NCI-H1694 (cell line): ENCODE results near the gene MED9.
"Not testable (repeated sequence)": the region's sequence is repeated elsewhere in the genome, so short reads cannot be mapped to it uniquely, and the experiment has no call there.

Experiments used
- DNase-seq: peaks from one replicate; lab custom pipeline; 2025; lab: John Stamatoyannopoulos, UW

MED9 gene, protein sequence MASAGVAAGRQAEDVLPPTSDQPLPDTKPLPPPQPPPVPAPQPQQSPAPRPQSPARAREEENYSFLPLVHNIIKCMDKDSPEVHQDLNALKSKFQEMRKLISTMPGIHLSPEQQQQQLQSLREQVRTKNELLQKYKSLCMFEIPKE

DNA sequence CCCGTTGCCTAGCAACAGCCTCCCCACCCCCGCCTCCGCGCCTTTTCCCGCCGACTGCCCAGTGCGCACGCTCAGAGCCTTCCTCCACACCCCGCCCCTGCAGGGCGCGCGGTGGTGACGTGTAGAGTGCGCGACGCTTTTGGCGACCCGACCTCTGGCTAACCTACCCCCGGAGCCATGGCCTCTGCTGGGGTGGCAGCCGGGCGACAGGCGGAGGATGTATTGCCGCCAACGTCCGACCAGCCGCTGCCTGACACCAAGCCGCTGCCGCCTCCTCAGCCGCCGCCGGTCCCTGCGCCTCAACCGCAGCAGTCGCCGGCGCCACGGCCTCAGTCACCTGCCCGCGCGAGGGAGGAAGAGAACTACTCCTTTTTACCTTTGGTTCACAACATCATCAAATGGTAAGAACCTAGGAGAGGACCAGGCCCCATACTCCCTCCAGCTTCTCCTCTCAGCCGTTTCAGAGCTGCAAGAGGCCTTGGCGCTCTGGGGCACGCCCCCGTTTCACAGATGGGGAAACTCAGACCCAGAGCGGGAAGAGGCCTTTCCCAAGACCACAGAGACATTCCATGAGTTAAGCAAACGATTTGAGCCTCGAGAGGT is at the start of gene MED9:
TSS of gene MED9 (plus strand) at position 136 of the 603 bp plus-strand sequence. CDS start at position 178, 42 bp downstream.
- peak; percentile 86 for DNase-seq

DNA sequence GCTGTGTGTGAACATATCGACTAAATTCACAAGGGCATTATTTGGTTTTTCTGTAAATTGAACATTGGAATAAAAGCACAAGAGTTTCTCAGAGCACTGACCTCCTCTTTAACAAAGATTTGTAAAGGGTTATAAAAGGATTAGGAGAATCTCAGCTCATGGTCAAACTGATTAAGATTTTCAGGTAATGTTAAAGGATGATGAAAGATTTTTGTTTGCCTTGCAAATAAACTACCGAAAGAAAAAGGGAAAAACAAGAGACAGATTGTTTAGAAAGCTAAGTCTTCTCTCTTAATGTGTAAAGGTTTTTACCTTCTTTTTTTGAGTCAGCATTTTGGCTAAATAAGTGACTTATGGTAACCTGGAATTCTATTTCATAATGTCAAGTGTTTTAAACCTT is 47.6 kb upstream of the MED9 start:
- DNase-seq, result no peak

DNA sequence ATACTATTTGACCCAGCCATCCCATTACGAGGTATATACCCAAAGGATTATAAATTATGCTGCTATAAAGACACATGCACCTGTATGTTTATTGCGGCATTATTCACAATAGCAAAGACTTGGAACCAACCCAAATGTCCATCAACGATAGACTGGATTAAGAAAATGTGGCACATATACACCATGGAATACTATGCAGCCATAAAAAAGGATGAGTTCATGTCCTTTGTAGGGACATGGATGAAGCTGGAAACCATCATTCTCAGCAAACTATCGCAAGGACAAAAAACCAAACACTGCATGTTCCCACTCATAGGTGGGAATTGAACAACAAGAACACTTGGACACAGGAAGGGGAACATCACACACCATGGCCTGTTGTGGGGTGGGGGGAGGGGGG is 45.9 kb upstream of the MED9 start:
- not testable (repeated sequence) for DNase-seq

DNA sequence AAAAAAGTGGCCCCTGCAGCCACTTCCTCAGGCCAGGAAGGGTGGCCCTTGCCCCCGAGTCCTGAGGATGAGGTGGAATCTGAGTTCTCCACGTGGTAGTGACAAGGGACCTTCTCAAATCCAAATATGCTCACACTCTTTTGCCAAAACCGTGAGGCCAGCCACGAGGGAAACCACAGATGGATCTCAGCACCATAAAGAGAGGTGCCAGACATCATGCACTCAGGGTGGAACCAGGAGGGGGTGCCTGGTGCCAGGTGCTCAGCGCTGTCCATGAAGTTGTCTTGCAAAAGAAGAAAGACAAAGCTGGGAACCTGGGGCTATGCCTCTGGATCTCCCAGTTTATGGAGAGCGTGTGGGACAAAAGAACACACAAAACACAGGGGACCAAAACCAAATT is 45.2 kb upstream of the MED9 start:
- no peak for DNase-seq

DNA sequence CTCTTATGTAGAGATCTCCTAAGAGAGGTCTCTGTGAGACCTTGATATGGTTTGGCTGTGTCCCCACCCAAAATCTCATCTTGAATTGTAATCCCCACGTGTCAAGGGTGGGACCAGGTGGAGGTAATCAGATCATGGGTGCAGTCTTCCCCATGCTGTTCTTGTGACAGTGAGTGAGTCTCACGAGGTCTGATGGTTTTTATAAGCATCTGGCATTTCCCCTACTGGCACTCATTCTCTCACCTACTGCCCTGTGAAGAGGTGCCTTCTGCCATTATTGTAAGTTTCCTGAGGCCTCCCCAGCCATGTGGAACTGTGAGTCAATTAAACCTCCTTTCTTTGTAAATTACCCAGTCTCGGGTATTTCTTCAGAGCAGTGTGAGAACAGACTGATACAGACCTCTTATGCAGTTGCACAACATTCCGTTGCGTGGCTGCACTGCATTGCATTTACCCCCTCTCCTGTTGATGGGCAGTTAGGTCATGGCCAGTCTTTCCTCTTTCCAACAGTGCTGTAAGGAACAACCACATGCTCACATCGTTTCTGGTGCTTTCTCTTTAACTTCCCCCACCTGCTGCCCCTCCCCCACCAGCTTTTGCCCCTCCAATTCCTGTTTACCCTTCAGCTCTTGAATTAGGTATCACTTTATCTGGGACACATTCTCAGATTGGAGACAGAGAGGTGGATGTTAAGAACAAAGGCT is 43.6 kb upstream of the MED9 start:
- no peak for DNase-seq

DNA sequence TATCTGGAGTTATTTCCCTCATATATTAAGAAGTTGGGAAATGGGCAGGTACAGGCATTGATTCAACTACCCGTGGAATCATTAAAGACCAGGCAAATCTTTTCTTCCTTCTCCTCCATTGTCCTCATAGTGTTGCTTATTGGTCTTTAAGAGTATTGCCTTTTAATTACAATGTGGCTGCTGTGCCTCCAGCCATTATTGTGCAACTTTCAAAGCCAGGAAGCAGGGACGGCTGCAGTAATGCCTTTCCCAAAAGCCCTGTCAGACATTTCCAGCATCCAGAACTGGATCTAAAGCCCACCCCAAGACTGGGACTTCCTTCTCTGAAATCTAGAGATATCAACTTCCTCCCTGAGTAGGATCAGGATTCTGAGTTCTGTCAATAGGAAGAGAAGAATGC is 42.3 kb upstream of the MED9 start:
- DNase-seq, result no peak

DNA sequence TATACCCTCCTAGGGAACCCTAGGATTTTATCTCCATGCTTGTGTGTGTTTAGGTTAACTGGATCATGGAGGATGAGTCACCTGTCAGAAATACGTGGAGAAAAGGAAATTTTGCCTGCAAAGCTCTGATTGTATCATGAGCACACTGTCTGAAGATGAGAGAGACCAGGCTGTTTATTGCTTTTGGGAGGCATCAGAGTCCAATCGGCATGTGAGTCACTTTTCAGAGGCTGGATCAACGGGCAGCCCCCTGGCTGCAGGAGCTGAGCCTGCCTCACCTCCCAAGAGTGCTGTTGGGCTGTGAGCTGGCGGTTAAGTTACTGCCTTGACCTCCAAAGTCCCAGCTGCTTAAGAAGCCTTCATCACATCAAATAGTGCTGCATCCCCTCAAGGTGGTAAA is 41.5 kb upstream of the MED9 start:
- no peak for DNase-seq

DNA sequence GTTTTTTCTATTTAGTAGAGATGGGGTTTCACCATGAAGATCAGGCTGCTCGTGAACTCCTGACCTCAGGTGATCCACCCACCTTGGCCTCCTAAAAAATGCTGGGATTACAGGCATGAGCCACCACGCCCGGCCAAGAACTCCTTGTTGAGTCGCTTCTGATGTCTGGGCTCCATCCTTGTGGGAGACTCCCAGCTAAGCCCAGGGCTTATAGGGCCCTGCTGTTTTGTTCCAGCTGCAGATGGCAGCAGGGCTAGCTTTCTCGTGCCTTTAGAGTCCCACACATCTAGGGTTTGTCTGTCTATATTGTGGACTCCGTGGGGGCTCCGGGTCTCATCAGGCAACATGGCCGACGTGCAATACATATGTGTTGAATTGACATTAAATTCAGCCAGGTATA is 39.3 kb upstream of the MED9 start:
- no peak for DNase-seq

DNA sequence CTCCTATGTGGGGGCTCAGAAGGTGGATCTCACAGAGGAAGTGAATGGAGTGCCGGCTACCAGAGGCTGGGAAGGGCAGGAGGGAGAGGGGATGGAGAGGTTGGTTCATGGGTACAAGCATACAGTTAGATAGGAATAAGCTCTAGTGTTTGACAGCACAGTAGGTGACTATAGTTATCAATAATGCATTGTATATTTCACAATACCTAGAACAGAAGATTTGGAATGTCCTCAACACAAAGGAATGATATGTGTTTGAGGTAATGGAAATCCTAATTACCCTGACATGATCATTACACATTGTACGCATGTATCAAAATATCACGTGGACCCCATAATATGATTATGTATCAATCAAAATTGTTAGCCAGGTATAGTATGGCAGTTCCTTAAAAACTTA is 38.9 kb upstream of the MED9 start:
- no peak for DNase-seq

DNA sequence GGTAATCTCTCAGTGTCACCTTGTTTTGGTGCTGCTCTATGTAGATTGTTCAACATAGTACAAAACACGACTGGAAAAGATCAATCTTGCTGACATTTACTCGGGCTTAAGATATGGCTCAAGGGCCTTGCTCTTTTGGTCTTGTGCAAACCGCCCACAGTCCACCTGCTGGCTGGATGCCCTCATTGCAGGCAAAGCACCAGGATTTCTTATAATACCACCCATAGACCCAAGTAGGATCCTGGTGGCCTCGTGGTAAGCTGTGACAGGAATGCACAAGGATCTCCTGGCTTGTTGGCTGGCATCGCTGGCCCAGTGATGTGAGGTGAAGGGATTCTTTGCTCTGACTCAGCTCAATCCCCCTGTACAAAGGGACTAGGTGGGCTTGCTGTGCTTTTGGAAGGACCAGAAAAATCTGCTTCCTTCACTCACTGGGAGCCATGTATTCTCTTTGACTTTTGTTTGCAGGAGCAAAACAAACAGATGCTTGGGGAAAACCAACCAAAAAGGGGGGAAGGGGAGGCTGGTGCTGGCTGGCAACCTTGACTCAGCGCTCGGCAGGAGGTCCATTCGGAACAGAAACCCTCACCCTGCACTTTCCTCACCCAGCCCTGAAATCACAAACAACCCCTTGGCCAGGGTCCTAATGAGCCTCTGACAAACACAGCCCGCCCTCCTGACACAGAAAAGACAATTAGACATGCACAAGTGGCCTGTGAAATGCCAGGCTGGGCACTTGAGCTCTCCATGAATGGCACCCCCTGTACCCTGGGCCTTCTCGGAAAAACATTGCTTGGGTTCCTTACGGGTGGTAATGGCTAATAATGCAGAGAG is 36.6 kb upstream of the MED9 start:
- peak; percentile 97 for DNase-seq

DNA sequence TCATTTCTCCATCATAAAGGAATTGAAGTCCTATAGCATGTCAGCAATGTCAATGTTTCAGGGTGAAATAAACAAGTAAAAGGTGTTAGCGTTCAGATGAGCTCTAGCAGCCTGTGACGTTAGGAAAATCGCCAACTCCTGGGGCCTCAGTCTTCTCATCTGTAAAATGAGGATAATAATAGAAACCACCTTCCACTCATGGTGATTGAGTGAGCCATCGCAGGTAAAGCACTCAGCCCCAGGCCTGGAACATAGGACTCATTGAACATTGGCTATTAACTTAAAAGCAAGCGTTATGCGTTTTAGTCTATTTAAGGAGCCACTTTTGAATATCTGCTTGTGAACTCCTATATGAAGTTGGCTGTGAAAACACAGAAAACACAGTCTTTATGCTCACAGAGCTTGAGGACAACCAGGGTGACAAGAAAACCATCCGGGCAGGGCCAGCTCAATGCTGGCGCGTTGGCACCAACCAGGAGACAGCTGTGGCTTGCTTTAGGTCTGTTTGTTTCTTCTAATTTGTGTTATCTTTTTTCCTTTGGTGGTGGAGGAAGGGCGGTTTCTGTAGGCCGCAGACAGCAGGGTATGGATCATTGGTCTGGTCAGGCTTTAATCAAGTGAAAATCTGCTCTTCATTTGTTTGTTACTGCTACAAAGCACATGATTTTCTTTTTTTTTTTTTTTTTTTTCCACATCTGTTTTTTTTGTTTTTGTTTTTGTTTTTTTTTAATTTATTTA is 35.7 kb upstream of the MED9 start:
- peak; percentile 81 for DNase-seq

DNA sequence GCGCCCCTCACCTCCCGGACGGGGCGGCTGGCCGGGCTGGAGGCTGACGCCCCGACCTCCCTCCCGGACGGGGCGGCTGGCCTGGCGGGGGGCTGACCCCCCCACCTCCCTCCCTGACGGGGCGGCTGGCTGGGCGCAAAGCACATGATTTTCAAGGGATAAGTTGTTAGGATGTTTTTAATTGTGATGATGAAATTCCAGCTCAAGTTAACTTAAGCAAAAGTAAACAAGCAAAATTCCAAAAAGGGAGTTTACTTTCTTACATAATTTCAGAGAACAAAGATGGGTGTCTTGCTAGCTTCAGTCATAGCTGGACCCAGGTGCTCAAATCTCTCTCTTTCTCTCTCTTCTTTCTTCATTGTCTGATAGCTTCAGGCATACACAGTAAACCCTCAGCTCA is 33.6 kb upstream of the MED9 start:
- DNase-seq, result no peak

DNA sequence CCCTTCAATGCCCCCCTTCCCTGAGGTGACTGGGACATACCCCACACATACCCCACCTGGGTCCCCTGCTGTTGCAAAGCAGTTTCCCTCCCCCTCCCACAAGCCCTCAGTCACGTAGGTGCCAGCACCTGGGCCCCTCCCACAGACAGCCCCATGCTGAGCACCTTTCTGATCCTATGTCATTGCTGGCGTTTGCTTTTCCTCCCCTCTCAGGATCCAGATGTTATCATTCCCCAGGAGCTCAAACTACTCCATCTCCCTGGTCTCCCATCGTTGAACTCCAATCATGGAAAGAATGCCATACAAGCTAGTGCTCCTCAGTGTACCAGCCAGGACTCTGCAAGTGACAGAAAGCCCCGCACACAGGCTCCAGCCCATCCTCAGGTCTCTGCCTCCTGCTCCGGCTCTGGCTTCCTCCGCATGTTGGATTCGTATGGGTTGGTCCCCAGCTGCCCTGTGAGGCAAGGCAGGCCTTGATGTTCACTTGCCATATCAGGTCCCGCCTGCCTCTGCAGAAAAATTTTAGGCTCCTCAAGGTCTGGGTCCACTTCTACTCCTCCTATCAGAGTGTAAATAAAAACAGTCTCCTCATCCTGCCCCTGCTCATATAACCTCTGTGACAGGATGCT is 31.4 kb upstream of the MED9 start:
- DNase-seq, result no peak

DNA sequence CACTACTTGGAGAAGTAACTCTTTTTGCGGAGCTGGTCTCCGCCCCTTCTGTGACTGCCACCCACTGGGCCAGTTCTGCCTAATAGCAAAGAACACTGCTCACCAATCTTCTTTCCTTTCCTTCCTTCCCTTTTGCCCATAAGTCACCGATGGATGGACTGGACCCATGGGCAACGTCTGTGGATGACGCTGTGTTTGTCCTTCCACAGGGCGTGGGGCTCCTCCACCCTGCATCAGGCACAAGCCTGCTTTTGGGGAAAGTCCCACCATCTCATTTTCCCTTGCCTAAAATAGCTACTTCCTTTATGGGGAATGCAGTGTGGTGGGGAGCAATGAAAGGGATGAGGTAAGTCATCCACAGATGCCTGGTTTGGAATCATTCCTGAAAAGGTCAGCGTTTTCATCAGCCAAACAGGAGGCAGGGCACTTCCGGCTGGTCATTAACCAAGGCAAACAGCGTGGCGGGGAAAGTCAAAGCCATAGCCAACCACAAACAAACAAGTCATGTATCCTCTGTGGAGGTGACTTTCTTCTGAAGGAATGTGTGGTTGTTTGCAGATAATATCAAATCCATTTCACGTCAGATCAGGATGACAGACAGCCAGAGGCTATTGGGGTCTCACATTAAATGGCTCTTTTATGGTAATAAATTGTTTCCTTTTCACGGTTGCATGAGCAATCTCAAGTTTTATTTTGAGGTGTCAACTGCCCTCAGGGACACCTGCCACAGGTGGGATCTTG is 30.7 kb upstream of the MED9 start:
- DNase-seq, result no peak

DNA sequence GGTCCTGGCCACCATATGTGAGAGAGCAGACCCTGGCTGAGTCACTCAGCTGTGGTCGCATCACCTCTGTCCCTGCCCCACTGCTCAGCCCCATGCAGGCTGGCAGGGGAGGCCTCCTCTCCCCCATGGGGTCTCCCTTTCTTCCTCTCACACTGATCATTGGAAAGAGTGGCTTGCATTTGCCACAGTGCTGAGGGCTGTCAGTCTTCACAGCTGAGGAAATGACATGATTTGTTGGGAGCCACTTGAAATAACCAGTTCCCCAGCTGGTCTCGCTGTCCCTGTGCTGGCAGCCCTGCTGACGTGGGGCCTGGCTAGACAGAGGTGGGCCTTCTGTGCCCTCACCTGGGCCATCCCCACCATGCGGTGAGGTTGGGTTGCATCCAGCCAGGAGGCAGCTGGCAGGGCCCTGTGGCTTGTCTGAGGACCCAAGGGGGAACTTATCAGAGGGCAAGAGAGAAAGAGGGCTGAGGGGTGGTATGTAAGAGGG is 30.1 kb upstream of the MED9 start:
- no peak for DNase-seq

DNA sequence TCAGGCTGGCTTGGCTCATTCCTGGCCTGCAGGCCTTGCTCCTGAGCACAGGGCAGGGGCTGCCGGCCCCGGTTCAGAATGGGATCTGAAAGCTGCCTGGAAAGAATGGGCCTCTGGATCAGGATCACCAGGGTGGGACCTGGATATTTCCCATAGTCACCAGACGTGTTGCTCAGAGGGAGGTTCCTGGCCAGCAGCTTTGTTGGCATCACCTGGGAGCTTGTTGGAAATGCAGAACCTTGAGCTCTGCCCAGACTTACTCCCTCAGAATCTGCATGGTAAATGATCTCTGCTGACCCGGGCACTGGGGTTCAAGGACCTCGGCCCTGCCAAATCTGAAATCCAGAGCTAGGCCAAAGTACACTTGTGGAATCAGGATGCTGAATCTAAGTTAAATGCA is 29.5 kb upstream of the MED9 start:
- no peak for DNase-seq

DNA sequence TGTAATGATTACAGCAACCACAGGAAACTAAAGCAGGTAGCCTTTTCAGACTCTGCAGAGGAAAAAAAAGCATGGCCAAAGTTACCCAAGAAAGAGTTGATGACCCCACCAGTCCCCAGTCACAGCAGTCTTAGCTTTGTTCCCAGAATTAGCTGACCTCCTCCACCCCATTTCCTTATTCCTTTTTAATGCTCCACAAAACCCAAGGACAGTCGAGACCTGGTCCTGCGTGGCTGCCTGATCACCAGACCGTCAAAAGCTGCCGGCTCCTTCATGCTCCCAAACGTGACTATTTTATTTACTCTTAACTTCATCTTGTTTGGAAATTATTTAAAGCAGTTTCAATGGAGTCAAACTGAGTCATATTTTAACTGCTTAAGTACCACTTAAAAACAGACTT is 28.7 kb upstream of the MED9 start:
- no peak for DNase-seq

DNA sequence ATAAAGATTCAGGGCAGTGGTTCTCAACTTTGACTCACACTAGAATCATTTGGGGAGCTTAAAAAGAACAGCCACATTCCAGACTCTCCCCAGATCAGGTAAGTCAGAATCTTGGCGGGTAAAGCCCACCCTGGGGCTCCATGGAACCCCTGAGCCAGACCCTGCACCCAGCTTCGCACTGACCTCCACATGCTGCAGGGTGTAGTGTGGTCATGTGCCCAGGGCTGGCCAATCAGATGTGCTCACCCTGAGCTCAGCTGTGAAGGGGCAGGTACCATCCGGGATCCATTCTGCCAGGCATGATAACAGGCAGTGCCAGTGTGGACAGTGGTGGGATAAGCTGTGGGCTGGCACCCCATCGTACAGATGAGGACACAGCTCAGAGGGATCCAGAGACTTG is 28.1 kb upstream of the MED9 start:
- no peak for DNase-seq

DNA sequence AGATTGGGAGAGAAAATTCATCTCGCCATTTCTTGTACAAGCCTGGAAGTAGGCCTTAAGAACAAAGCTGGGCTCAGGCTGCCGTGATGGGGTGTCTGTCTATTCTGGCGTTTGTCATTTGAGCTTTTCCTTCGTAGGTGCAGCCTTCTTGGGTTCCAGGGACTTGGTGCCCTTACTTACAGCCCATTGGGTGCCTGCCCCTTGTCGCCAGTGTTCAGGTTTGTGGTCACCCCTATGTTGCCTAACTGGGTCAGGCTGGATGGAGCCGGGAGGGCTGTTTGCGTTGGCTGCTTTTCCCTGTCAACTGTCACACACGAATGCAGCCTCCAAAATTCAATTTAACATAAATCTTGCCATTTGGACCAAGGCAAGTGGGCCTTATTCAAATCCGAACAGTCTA is 23.7 kb upstream of the MED9 start:
- no peak for DNase-seq

DNA sequence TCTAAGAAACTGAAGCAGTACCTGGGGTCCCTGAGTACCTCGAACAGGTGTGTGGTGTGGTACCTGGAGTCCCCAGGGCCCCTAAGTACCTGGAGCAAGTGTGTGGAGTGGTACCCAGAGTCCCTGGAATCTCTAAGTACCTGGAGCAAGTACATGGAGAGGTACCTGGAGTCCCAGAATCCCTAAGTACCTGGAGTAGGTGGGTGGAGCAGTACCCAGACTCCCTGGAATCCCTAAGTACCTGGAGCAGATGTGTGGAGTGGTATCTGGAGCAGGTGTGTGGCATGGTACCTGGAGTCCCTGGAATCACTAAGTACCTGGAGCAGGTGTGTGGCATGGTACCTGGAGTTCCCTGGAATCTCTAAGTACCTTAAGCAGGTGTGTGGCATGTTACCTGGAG is 22.5 kb upstream of the MED9 start:
- no peak for DNase-seq

DNA sequence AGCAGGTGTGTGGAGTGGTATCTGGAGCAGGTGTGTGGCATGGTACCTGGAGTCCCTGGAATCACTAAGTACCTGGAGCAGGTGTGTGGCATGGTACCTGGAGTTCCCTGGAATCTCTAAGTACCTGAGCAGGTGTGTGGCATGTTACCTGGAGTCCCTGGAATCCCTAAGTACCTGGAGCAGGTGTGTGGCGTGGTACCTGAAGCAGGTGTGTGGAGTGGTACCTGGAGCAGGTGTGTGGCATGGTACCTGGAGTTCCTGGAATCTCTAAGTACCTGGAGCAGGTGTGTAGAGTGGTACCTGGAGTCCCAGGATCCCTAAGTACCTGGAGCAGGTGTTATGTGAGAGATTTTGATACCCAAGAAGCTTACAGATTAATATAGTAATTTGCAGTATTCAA is 22.1 kb upstream of the MED9 start:
- DNase-seq, result not testable (repeated sequence)
